PC-3 (cell line): ENCODE data around the gene CLIC5. TPM values are rescaled to one million over a fixed set of nuclear protein-coding genes. Genes with fewer than 3 reads are reported as not detected.

Source experiments
- ATAC-seq: fragments of 200-7000 bp; cut with Tn5 transposase; 2 replicates; pipeline ENCODE4 v1.9.1; 2020; ENCODE audit warnings: mild to moderate bottlenecking, moderate library complexity
- BruUV-seq: library from RNA; stranded (reverse); fragments of 400-500 nt; replicated peaks from 2 replicates; lab custom pipeline; 2021; lab: Mats Ljungman, UMichigan
- CTCF ChIA-PET: fragments of 300-600 bp; sonication (Branson Sonifier 250); formaldehyde crosslinking; loops from one replicate; lab custom pipeline; 2022; ENCODE audit warnings: antibody characterized with exemption; lab: Charles Lee
- POLR2A ChIA-PET: fragments of 300-600 bp; sonication (Branson Sonifier 250); formaldehyde crosslinking; loops from one replicate; lab custom pipeline; 2022; ENCODE audit warnings: antibody characterized with exemption; ENCODE audit not compliant: unreplicated experiment; lab: Charles Lee
- DNase-seq: peaks from one replicate; pipeline ENCODE4 v3.0.0-alpha.2; 2015
- H2AFZ ChIP-seq: fragments of 300-600 bp; sonication (generic); 2 replicates; pipeline ENCODE4 v1.6.0; 2016; ENCODE audit warnings: antibody characterized with exemption, low read length
- H3F3A ChIP-seq: fragments of 300-600 bp; sonication (generic); one replicate; pipeline ENCODE4 v1.6.0; 2017; ENCODE audit warnings: antibody characterized with exemption, low read length, control low read depth, mild to moderate bottlenecking; ENCODE audit not compliant: unreplicated experiment
- H3K27ac ChIP-seq: fragments of 300-600 bp; sonication (generic); 2 replicates; pipeline ENCODE4 v1.5.1; 2016; ENCODE audit warnings: mild to moderate bottlenecking, low read length
- H3K27me3 ChIP-seq: fragments of 300-600 bp; sonication (generic); 2 replicates; pipeline ENCODE4 v1.6.1; 2016; ENCODE audit warnings: low read length, mixed read lengths
- H3K36me3 ChIP-seq: fragments of 300-600 bp; sonication (generic); 2 replicates; pipeline ENCODE4 v1.6.1; 2016; ENCODE audit warnings: low read depth, mixed run types, low read length, mixed read lengths
- H3K4me1 ChIP-seq: fragments of 300-600 bp; sonication (generic); 2 replicates; pipeline ENCODE4 v1.5.1; 2016; ENCODE audit warnings: low read length; ENCODE audit not compliant: insufficient read depth
- H3K4me2 ChIP-seq: fragments of 300-600 bp; sonication (generic); 2 replicates; pipeline ENCODE4 v1.6.0; 2016; ENCODE audit warnings: low read length
- H3K4me3 ChIP-seq: fragments of 300-600 bp; sonication (generic); 2 replicates; pipeline ENCODE4 v1.5.1; 2016; ENCODE audit warnings: mild to moderate bottlenecking, low read length, mixed read lengths
- H3K79me2 ChIP-seq: fragments of 300-600 bp; sonication (generic); 2 replicates; pipeline ENCODE4 v1.6.1; 2017; ENCODE audit warnings: low read length, mixed read lengths
- H3K9ac ChIP-seq: fragments of 300-600 bp; sonication (generic); 2 replicates; pipeline ENCODE4 v1.6.0; 2016; ENCODE audit warnings: mild to moderate bottlenecking, low read length
- H3K9me2 ChIP-seq: fragments of 300-600 bp; sonication (generic); replicated peaks from 2 replicates; pipeline ENCODE4 v1.6.1; 2016; ENCODE audit warnings: mixed run types, low read length, mixed read lengths
- H3K9me3 ChIP-seq: fragments of 300-600 bp; sonication (generic); 2 replicates; pipeline ENCODE4 v1.6.1; 2016; ENCODE audit warnings: low read length, mixed read lengths
- H4K20me1 ChIP-seq: fragments of 300-600 bp; sonication (generic); 2 replicates; pipeline ENCODE4 v1.6.1; 2016; ENCODE audit warnings: low read length, mixed read lengths
- CTCF ChIP-seq: fragments of 300-600 bp; sonication (generic); conservative IDR thresholded peaks from 2 replicates; pipeline ENCODE4 v1.5.1; 2017; ENCODE audit warnings: antibody characterized with exemption, low read depth, mild to moderate bottlenecking, low read length
- EZH2 ChIP-seq: fragments of 300-600 bp; sonication (generic); IDR thresholded peaks from one replicate; pipeline ENCODE4 v1.6.1; 2017; ENCODE audit warnings: antibody characterized with exemption, mild to moderate bottlenecking, low read length; ENCODE audit not compliant: unreplicated experiment
- EZH2phosphoT487 ChIP-seq: fragments of 300-600 bp; sonication (generic); IDR thresholded peaks from 2 replicates; pipeline ENCODE4 v1.6.1; 2018; ENCODE audit warnings: mild to moderate bottlenecking, antibody characterized with exemption, low read length, borderline replicate concordance
- intact Hi-C: fragments of 100-400 bp; cut with micrococcal nuclease; formaldehyde crosslinking; loops from 2 replicates; pipeline ENCODE4 v1.9.0; 2023
- total RNA-seq: library from RNA; depleted of rRNA; stranded (reverse); fragments of >200 nt; gene quantifications from 2 replicates; pipeline ENCODE4 v1.2.3, GENCODE V29; 2014

The CLIC5 gene
- total RNA-seq, 1 experiment from 2014 or later: not detected

DNA sequence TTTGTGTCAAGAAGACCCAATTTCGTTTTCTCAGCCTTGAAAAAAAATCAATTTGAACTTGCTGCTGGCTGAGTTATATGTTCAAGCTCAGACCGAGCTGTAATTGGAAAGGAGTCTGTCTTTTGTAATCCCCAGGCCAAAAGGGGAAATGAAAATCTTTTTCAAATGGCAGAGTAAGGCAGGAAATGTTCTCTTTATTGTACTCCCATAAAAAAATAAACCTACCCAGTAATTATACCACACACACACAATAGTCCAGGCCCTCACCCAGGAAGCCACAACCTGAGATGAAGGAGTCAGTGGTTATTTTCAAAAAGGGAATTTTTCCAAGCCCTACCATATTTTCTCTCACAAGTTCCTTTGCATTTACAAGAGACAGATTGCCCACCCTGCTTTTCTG is 45.3 kb downstream of the CLIC5 start:
- H3K79me2 ChIP-seq: no peaks in the 10 kb centered on the region
- H3K27me3 ChIP-seq: no peaks in the 10 kb centered on the region
- H3K27ac ChIP-seq: no peak overlapping the region
- no peak overlapping the region for H2AFZ ChIP-seq
- BruUV-seq: no TSS peak
- H3K4me1 ChIP-seq: peaks cover 15% of the 10 kb centered on the region
- no peak overlapping the region for H3K4me3 ChIP-seq
- CTCF ChIA-PET: no interaction called here
- intact Hi-C loops: no loop called here
- TF ChIP-seq CTCF (no peak), EZH2 (no peak), EZH2phosphoT487 (no peak)
- DNase-seq: no peak
- no peaks in the 10 kb centered on the region for H3K9me3 ChIP-seq
- no peaks in the 10 kb centered on the region for H4K20me1 ChIP-seq
- H3F3A ChIP-seq: no peaks in the 10 kb centered on the region
- no peaks in the 10 kb centered on the region for H3K9me2 ChIP-seq
- ATAC-seq: no peak
- H3K4me2 ChIP-seq: no peak overlapping the region
- no peak overlapping the region for H3K9ac ChIP-seq
- POLR2A ChIA-PET: no interaction called here
- H3K36me3 ChIP-seq: no peaks in the 10 kb centered on the region

GRCh38 chr6:45969883-45970282 is 45.8 kb downstream of the CLIC5 start:
- ChIA-PET POLR2A (no interaction called here), CTCF (no interaction called here)
- H3K9me2 ChIP-seq: no peaks in the 10 kb centered on the region
- H2AFZ ChIP-seq: no peak overlapping the region
- peaks cover 18% of the 10 kb centered on the region for H3K4me1 ChIP-seq
- H3K4me3 ChIP-seq: no peak overlapping the region
- no peaks in the 10 kb centered on the region for H3K27me3 ChIP-seq
- H3K36me3 ChIP-seq: no peaks in the 10 kb centered on the region
- H3K9ac ChIP-seq: no peak overlapping the region
- H4K20me1 ChIP-seq: no peaks in the 10 kb centered on the region
- ATAC-seq (no peak), DNase-seq (no peak)
- no peak overlapping the region for H3K27ac ChIP-seq
- no peaks in the 10 kb centered on the region for H3F3A ChIP-seq
- H3K4me2 ChIP-seq: no peak overlapping the region
- no peaks in the 10 kb centered on the region for H3K79me2 ChIP-seq
- TF ChIP-seq CTCF (no peak), EZH2phosphoT487 (no peak), EZH2 (no peak)
- intact Hi-C loops: no loop called here
- no TSS peak for BruUV-seq
- no peaks in the 10 kb centered on the region for H3K9me3 ChIP-seq

DNA sequence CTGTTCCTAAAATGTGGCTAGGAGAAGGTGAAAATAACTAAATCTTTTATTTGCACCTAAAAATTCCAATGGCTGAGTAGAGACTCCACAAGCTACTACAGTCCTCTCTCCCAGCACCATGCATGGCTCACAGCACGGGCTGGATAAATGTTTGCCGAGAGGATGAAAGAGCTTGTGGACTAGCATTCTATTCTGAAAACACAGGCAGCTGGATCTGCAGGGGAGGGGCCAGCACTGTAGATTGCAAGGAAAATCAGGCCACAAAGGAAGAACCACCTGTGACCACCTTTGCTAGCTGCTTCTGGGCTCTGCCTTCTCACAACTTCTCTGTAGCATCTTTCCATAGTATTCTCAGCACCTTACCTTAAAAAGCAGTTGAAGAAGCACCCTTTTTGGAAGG is 46.6 kb downstream of the CLIC5 start:
- Histone ChIP-seq H3K4me3 (no peak overlapping the region), H3K27ac (no peak overlapping the region), H3K9me2 (no peaks in the 10 kb centered on the region), H3K9ac (no peak overlapping the region), H3K79me2 (no peaks in the 10 kb centered on the region), H2AFZ (no peak overlapping the region), H3K4me2 (no peak overlapping the region), H3K9me3 (no peaks in the 10 kb centered on the region), H3F3A (no peaks in the 10 kb centered on the region), H3K36me3 (no peaks in the 10 kb centered on the region), H3K4me1 (peaks cover 18% of the 10 kb centered on the region), H4K20me1 (no peaks in the 10 kb centered on the region), H3K27me3 (no peaks in the 10 kb centered on the region)
- TF ChIP-seq CTCF (no peak), EZH2phosphoT487 (no peak), EZH2 (no peak)
- BruUV-seq: no TSS peak
- DNase-seq: no peak
- CTCF ChIA-PET: no interaction called here
- ATAC-seq: no peak
- intact Hi-C loops: no loop called here
- POLR2A ChIA-PET: no interaction called here
